GM12878 (cell line): ENCODE data around the gene SLC6A11. TPM values are rescaled to one million over a fixed set of nuclear protein-coding genes. Genes with fewer than 3 reads are reported as not detected.

Experiments
- ATAC-seq: fragments of 200-7000 bp; cut with Tn5 transposase; 3 replicates; pipeline ENCODE4 v1.9.1; 2020; ENCODE audit warnings: mild to moderate bottlenecking, moderate library complexity
- BruUV-seq: library from RNA; stranded (reverse); fragments of 400-500 nt; replicated peaks from 2 replicates; lab custom pipeline; 2021; lab: Mats Ljungman, UMichigan
- CTCF ChIA-PET: fragments of 300-600 bp; sonication (Branson Sonifier 250); formaldehyde crosslinking; extraction: SDS; loops from one replicate; lab custom pipeline; 2021; ENCODE audit warnings: inconsistent platforms; lab: Yijun Ruan, JAX
- POLR2A ChIA-PET: fragments of 350-600 bp; formaldehyde crosslinking; extraction: SDS; loops from one replicate; lab custom pipeline; 2021; ENCODE audit warnings: inconsistent platforms; lab: Charles Lee
- RAD21 ChIA-PET: fragments of 300-600 bp; sonication (Branson Sonifier 250); formaldehyde crosslinking; loops from one replicate; lab custom pipeline; 2023; ENCODE audit warnings: antibody characterized with exemption; ENCODE audit not compliant: unreplicated experiment; lab: Charles Lee
- SMC1A ChIA-PET: fragments of 300-600 bp; sonication (Branson Sonifier 250); formaldehyde crosslinking; loops from one replicate; lab custom pipeline; 2023; ENCODE audit not compliant: unreplicated experiment, uncharacterized antibody; lab: Charles Lee
- DNase-seq: peaks from one replicate; pipeline ENCODE4 v3.0.0-alpha.2; 2011; ENCODE audit warnings: low read depth, low spot score
- FAIRE-seq: peaks from 3 replicates; lab custom pipeline; 2011; peaks lifted over from hg19 to GRCh38; lab: Jason Lieb, UNC
- H2AFZ ChIP-seq: 2 replicates; pipeline ENCODE4 v1.6.0; 2011; ENCODE audit warnings: low read depth, low read length, control low read depth; ENCODE audit not compliant: control insufficient read depth
- H3K27ac ChIP-seq: 2 replicates; pipeline ENCODE4 v1.5.1; 2011; ENCODE audit warnings: control low read depth; ENCODE audit not compliant: control insufficient read depth, insufficient read depth
- H3K27me3 ChIP-seq, 2 experiments: replicated peaks in 1 of 2; 2 replicates each; pipeline versions ENCODE4 v1.6.0 to v1.6.1; 2011; ENCODE audit warnings: low read length in 1 of 2; ENCODE audit not compliant: control insufficient read depth in 2 of 2, insufficient read depth in 2 of 2
- H3K36me3 ChIP-seq, 2 experiments: 2 replicates each; pipeline ENCODE4 v1.5.1; 2011; ENCODE audit warnings: low read length in 1 of 2; ENCODE audit not compliant: control insufficient read depth in 2 of 2, insufficient read depth in 2 of 2
- H3K4me1 ChIP-seq: 2 replicates; pipeline ENCODE4 v1.6.1; 2011; ENCODE audit warnings: mild to moderate bottlenecking, low read length, moderate library complexity, mixed read lengths; ENCODE audit not compliant: control insufficient read depth, insufficient read depth
- H3K4me2 ChIP-seq: 2 replicates; pipeline ENCODE4 v1.6.0; 2011; ENCODE audit warnings: control low read depth; ENCODE audit not compliant: control insufficient read depth, insufficient read depth
- H3K4me3 ChIP-seq: fragments of 200-600 bp; sonication (generic); 2 replicates; pipeline ENCODE4 v1.5.1; 2016
- H3K79me2 ChIP-seq: 2 replicates; pipeline ENCODE4 v1.6.0; 2011; ENCODE audit warnings: low read length; ENCODE audit not compliant: control insufficient read depth, insufficient read depth
- H3K9ac ChIP-seq: 2 replicates; pipeline ENCODE4 v1.8.0; 2011; ENCODE audit warnings: low read length, control low read depth, mixed read lengths; ENCODE audit not compliant: control insufficient read depth, insufficient read depth
- H3K9me3 ChIP-seq: replicated peaks from 3 replicates; pipeline ENCODE4 v1.5.1; 2011; ENCODE audit warnings: mild to moderate bottlenecking, low read length; ENCODE audit not compliant: control insufficient read depth, insufficient read depth
- H4K20me1 ChIP-seq: 2 replicates; pipeline ENCODE4 v1.6.0; 2011; ENCODE audit not compliant: control insufficient read depth, insufficient read depth
- BACH1 ChIP-seq: fragments of 450-650 bp; IDR thresholded peaks from 2 replicates; pipeline ENCODE4 v1.6.1; 2017; ENCODE audit warnings: mild to moderate bottlenecking, borderline replicate concordance
- CEBPZ ChIP-seq: fragments of 150-350 bp; IDR thresholded peaks from 2 replicates; pipeline ENCODE4 v1.6.1; 2016; ENCODE audit warnings: low read depth, low read length
- CHD2 ChIP-seq: IDR thresholded peaks from 2 replicates; pipeline ENCODE4 v1.6.1; 2011; ENCODE audit warnings: low read depth, low read length, improper control_type of control experiment, borderline replicate concordance
- CHD4 ChIP-seq: fragments of 200-600 bp; sonication (generic); IDR thresholded peaks from 2 replicates; pipeline ENCODE4 v1.6.1; 2016; ENCODE audit warnings: mild to moderate bottlenecking
- CTCF ChIP-seq, 3 experiments: IDR thresholded peaks in 2 of 3; conservative IDR thresholded peaks in 1 of 3; 2 replicates each; pipeline ENCODE4 v1.5.1; 2011; ENCODE audit warnings: low read depth in 3 of 3, low read length in 3 of 3, mild to moderate bottlenecking in 3 of 3, control low read depth in 2 of 3, moderate library complexity in 2 of 3, inconsistent platforms in 1 of 3, mixed read lengths in 1 of 3; ENCODE audit not compliant: control insufficient read depth in 2 of 3, insufficient read depth in 1 of 3; ENCODE audit errors: extremely low read depth in 1 of 3
- IRF3 ChIP-seq: fragments of 450-650 bp; IDR thresholded peaks from 2 replicates; pipeline ENCODE4 v1.6.1; 2014; ENCODE audit warnings: mild to moderate bottlenecking
- JUND ChIP-seq: IDR thresholded peaks from 2 replicates; pipeline ENCODE4 v1.6.1; 2012; ENCODE audit warnings: low read depth, mild to moderate bottlenecking, low read length, improper control_type of control experiment, moderate library complexity
- NRF1 ChIP-seq: conservative IDR thresholded peaks from 2 replicates; pipeline ENCODE4 v1.6.1; 2011; ENCODE audit warnings: mild to moderate bottlenecking, low read depth, low read length, improper control_type of control experiment
- POLR2AphosphoS2 ChIP-seq: IDR thresholded peaks from 2 replicates; pipeline ENCODE4 v1.6.1; 2011; ENCODE audit warnings: low read depth, mild to moderate bottlenecking, low read length, improper control_type of control experiment, moderate library complexity
- POLR2AphosphoS5 ChIP-seq: IDR thresholded peaks from 2 replicates; pipeline ENCODE4 v1.6.1; 2011; ENCODE audit warnings: mild to moderate bottlenecking, low read length, inconsistent platforms
- SIN3A ChIP-seq: IDR thresholded peaks from 2 replicates; pipeline ENCODE4 v1.6.1; 2012; ENCODE audit warnings: low read depth, low read length, improper control_type of control experiment
- SUZ12 ChIP-seq: fragments of 200-600 bp; sonication (generic); IDR thresholded peaks from one replicate; pipeline ENCODE4 v1.6.1; 2018; ENCODE audit warnings: antibody characterized with exemption, mild to moderate bottlenecking; ENCODE audit not compliant: unreplicated experiment
- TAF1 ChIP-seq: IDR thresholded peaks from 2 replicates; pipeline ENCODE4 v1.6.1; 2011; ENCODE audit warnings: mild to moderate bottlenecking, low read depth, low read length, borderline replicate concordance
- TBL1XR1 ChIP-seq: IDR thresholded peaks from 2 replicates; pipeline ENCODE4 v1.6.1; 2012; ENCODE audit warnings: low read depth, low read length, improper control_type of control experiment
- USF1 ChIP-seq: IDR thresholded peaks from 2 replicates; pipeline ENCODE4 v1.6.1; 2011; ENCODE audit warnings: borderline replicate concordance, low read depth, mild to moderate bottlenecking, moderate library complexity, mixed read lengths, low read length; ENCODE audit not compliant: insufficient read depth; ENCODE audit errors: extremely low read length
- ZNF207 ChIP-seq: fragments of 450-650 bp; IDR thresholded peaks from 2 replicates; pipeline ENCODE4 v1.6.1; 2014; ENCODE audit warnings: antibody characterized with exemption, mild to moderate bottlenecking, borderline replicate concordance
- WGBS: methylation state at CpG from one replicate; pipeline ENCODE4 v1.1.6; 2016; ENCODE audit warnings: low lambda C conversion rate; ENCODE audit not compliant: insufficient replicate concordance, insufficient coverage; ENCODE audit errors: missing lambda C conversion rate; 5-methylcytosine and 5-hydroxymethylcytosine counted together
- in situ Hi-C: fragments of 300-500 bp; cut with MboI; formaldehyde crosslinking; loops from 9 replicates; pipeline ENCODE4 v1.14.3; 2018; ENCODE audit warnings: mixed read lengths
- intact Hi-C: fragments of 100-400 bp; cut with micrococcal nuclease; formaldehyde crosslinking; loops from one replicate; pipeline ENCODE4 v1.14.2; 2022; ENCODE audit not compliant: unreplicated experiment
- polyA plus RNA-seq, 11 experiments: library from polyadenylated mRNA; depleted of rRNA in 4 of 11; unstranded in 6 of 11; stranded (reverse) in 5 of 11; fragments of >200 nt; fragmentation: Nextera tagmentation in 4 of 11; fragmentation: Illumina TruSeq in 1 of 11; extraction: Ambion mirVana in 4 of 11; extraction: Trizol in 1 of 11; gene quantifications; 1 replicate in 1 of 11; 2 replicates in 10 of 11; pipeline versions ENCODE4 v1.2.1 to v1.2.3, GENCODE V29; 2011 to 2016; ENCODE audit warnings: inconsistent platforms in 2 of 11, missing spikeins in 2 of 11, low read depth in 1 of 11
- total RNA-seq, 4 experiments: library from RNA; depleted of rRNA in 3 of 4; stranded (reverse); fragments of >200 nt in 3 of 4; fragmentation: Illumina TruSeq in 1 of 4; extraction: Trizol in 1 of 4; gene quantifications; 2 replicates each; pipeline versions ENCODE4 v1.2.1 to v1.2.3, GENCODE V29; 2013 to 2021

The SLC6A11 gene
- total and polyA plus RNA-seq, 10 of the 15 experiments (the other 5 are each of a cell fraction or from before 2014, with no cell fraction given), result not detected

GRCh38 chr3:10927551-10927950 lies 111.5 kb downstream of the SLC6A11 start (continued):
- no peak for TF ChIP-seq CEBPZ

GRCh38 chr3:10928407-10928960 lies 112.5 kb downstream of the SLC6A11 start:
- CTCF ChIA-PET, result no interaction called here
- BruUV-seq, result no TSS peak
- POLR2A ChIA-PET, result interaction anchor here (1.2 kb wide), 1 partner anchor 94 kb away, joined by 3 read pairs; no protein-coding TSS in a partner anchor
- SMC1A ChIA-PET, result no interaction called here
- H3K36me3 ChIP-seq, result no peaks in the 10 kb centered on the region
- H3K4me2 ChIP-seq, result no peak overlapping the region
- no peaks in the 10 kb centered on the region for H3K4me1 ChIP-seq
- no peak overlapping the region for H3K4me3 ChIP-seq
- FAIRE-seq (no peak), ATAC-seq (no peak), DNase-seq (no peak)
- H3K27ac ChIP-seq, result no peak overlapping the region
- no peaks in the 10 kb centered on the region for H4K20me1 ChIP-seq
- no peak overlapping the region for H3K9ac ChIP-seq
- H2AFZ ChIP-seq, result no peak overlapping the region
- no peaks in the 10 kb centered on the region for H3K9me3 ChIP-seq
- WGBS, result 23% methylated on average over 9 of the region's 9 CpGs
- peaks cover 0 to 1% of the 10 kb centered on the region in 2 experiments; a peak in 1 of 4 replicates for H3K27me3 ChIP-seq
- in situ Hi-C loops, result no loop called here
- RAD21 ChIA-PET, result no interaction called here
- intact Hi-C loops, result no loop called here
- no peaks in the 10 kb centered on the region for H3K79me2 ChIP-seq
- TF ChIP-seq USF1, result no peak
- no peak for TF ChIP-seq CHD2
- TF ChIP-seq SUZ12, result no peak
- TF ChIP-seq IRF3, result no peak
- TF ChIP-seq JUND, result no peak
- TF ChIP-seq BACH1, result no peak
- TF ChIP-seq SIN3A, result no peak
- no peak for TF ChIP-seq TAF1
- no peak for TF ChIP-seq POLR2AphosphoS5
- no peak for TF ChIP-seq NRF1
- TF ChIP-seq ZNF207, result no peak
- no peak for TF ChIP-seq CTCF (IDR thresholded peaks at IDR 0.05 in 2 of 3, conservative IDR thresholded peaks at IDR 0.05 in 1 of 3; ENCODE audit: control insufficient read depth in 2 of 3, extremely low read depth in 1 of 3, insufficient read depth in 1 of 3, low read depth in 3 of 3, low read length in 3 of 3)
- TF ChIP-seq CHD4, result no peak
- no peak for TF ChIP-seq TBL1XR1
- TF ChIP-seq POLR2AphosphoS2, result no peak
